Astrocyte of the spinal cord (primary cell): ENCODE results near the gene NINJ2.
A peak's percentile ranks its signal among the peaks of the same experiment; 100 is the strongest.

Source experiments
- DNase-seq: peaks from one replicate; pipeline ENCODE4 v3.0.0; 2011; ENCODE audit warnings: low read depth, low spot score
- H3K4me3 ChIP-seq: 2 replicates; pipeline ENCODE4 v1.5.1; 2011; ENCODE audit warnings: low read depth, mild to moderate bottlenecking, low read length, moderate library complexity
- CTCF ChIP-seq: IDR thresholded peaks from 2 replicates; pipeline ENCODE4 v1.5.1; 2012; ENCODE audit warnings: low read depth, mild to moderate bottlenecking, low read length, inconsistent platforms
- in situ Hi-C: cut with HindIII; loops from 2 replicates; pipeline ENCODE4 v1.10.0; 2017; ENCODE audit warnings: low sequenced_read_pairs

Gene NINJ2

DNA sequence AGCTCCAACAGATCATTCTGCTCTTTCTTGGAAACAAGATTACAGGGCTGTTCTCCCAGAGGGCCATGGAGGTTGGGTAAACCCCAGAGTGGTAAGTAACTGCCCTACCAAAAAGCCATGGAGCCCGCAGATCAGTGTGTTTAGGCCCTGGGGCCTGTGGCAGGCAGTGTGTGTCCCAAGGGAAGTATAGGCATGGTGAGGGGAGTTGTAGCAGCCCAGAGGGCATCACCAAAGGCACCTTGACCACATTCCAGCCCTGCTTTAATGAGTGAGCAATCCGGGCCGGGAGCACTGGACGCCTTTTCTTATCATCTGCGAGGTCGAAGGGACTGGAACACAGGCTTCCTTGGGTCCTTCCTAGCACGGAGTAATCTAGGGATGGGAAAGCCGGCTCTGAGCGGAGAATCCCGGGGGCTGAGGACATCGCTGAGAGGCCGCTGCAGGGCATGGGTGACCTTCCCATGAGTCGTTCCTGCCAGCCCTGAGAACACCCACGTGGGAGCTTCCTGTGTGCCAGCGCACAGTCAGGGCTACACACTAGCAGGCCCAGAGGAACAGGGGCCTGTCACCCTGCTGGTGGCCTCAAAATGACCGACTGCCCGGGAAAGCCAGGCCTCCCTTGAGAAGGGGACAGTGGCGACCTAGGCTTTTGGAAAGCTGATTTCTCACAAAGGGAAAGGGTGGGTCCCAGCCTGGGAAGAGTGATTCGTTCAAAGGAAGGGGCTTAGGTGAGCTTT is 91.3 kb downstream of the NINJ2 start:
- in situ Hi-C loops, result no loop called here
- no peak for TF ChIP-seq CTCF
- DNase-seq, result no peak
- no peak overlapping the region for H3K4me3 ChIP-seq

GRCh38 chr12:570921-571794 is 92.1 kb downstream of the NINJ2 start:
- in situ Hi-C loops, result no loop called here
- DNase-seq, result peak; percentile 63
- peak overlapping the region; percentile 58 for H3K4me3 ChIP-seq
- TF ChIP-seq CTCF, result no peak

DNA sequence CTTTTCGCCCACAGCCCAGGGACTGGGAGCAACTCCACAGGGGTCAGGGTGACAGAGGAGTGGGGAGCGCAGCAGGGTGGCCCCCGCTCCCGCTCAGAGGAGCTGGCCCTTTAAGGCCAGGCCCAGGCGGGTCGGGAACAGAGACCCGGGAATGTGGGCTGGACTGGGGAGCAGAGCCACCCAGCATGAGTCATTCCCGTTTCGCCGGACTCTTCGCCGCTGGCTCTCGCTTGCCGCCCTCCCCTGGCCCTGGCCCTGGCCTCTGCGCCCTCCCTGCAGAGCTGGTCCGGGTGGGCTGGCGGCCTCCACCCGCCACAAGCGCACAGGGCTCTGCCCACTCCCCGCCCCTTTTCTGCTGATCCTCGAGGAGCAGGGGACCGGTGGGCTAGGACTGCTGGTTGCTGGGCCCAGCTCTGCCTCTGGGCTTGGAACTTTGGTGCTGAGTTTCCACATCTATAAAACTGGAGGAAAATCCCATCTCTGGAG is 92.8 kb downstream of the NINJ2 start:
- no peak for TF ChIP-seq CTCF
- peak; percentile 85 for DNase-seq
- in situ Hi-C loops, result no loop called here
- H3K4me3 ChIP-seq, result peak overlapping the region; percentile 58

DNA sequence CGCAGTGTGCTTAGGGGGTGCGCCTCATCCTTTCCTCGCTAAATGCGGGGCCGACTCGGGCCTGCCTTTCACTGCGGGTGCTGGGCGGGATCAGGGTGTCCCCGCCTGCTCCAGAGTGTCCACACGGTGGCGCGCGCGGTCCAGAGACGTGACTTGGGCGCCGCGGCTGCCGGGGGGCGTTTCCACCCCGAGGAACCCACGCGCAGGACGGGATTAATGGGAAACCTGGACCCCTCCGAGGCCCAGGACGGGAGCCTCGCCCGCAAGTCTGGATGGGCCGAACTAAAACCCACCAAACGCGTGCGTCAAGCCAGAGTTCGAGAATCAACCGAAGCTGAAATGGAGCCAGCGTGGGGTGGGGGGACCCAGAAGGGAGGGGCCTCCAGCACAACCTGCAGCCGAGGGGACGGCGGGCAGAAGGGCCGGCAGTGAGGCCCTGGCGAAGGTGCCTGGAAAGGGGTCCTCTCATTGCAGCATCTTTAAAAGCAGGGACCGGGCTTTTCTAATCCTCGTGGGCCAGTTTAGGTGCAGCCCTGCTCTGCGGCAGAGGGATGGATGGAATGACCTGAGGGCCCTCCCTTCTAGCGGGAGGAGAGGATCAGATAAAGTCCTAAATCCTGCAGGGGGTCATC is 93.3 kb downstream of the NINJ2 start:
- peak; percentile 83 for DNase-seq
- TF ChIP-seq CTCF, result peak; percentile 91
- in situ Hi-C loops, result no loop called here
- H3K4me3 ChIP-seq, result peak overlapping the region; percentile 58

DNA sequence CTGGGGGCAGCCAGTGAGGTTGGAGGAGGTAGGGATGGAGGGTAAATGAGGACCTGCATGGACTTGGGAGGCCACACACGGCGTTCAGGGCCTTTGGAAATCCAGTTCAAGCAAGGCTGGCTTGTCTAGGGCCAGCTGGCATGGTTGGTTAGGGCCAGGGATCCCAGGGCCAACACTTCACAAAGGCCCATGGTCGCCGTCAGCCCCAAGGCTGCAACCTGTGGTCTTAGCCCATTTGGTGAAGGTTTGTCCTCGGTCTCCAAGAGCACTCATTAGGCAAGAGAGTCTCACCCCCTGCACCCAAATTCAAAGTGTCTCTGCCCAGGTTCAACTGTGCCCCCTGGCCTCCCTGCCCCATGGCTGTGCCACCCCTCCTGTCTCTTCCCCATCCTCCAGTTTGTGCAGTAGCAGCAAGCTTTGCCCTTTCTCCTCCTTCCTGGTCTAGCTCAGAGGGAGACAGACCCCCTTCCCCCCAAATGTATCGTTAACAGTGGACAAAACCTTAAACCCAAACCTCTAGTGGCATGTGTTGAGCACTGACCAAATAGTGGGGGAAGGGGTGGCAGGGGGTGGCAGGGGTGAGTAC is 94.1 kb downstream of the NINJ2 start:
- no peak for DNase-seq
- in situ Hi-C loops, result no loop called here
- no peak overlapping the region for H3K4me3 ChIP-seq
- no peak for TF ChIP-seq CTCF

- no peak for DNase-seq
- H3K4me3 ChIP-seq, result no peak overlapping the region
- in situ Hi-C loops, result no loop called here
- TF ChIP-seq CTCF, result no peak
These were observed 94.8 kb downstream of the NINJ2 start for GRCh38 chr12:568486-568885.
